ENCODE data around the gene POU2AF2. TPM values are rescaled to one million over a fixed set of nuclear protein-coding genes. Genes with fewer than 3 reads are reported as not detected.
"Not testable (repeated sequence)": the region's sequence is repeated elsewhere in the genome, so short reads cannot be mapped to it uniquely, and the experiment has no call there.

Gene POU2AF2
- total RNA-seq, 1 donor from 2014 or later, result not detected

GRCh38 chr11:111272420-111272819 lies 26.9 kb downstream of the POU2AF2 start:
- no peak overlapping the region for H3K4me3 ChIP-seq
- TF ChIP-seq CTCF (IDR thresholded peaks at IDR 0.05), result no peak
- no peaks in the 10 kb centered on the region for H3K27me3 ChIP-seq
- no peak for DNase-seq (ENCODE audit: low spot score in 2 of 2)
- no peaks in the 10 kb centered on the region for H3K36me3 ChIP-seq
- no peak overlapping the region for H3K27ac ChIP-seq
- H3K9me3 ChIP-seq, result no peaks in the 10 kb centered on the region
- intact Hi-C loops (cut with DNase I), result no loop called here
- H3K4me1 ChIP-seq, result no peaks in the 10 kb centered on the region

- H3K4me1 ChIP-seq, result no peaks in the 10 kb centered on the region
- DNase-seq (ENCODE audit: low spot score in 2 of 2), result no peak
- intact Hi-C loops (cut with DNase I), result loop anchor here (1.0 kb wide), 2 partner anchors 141 to 164 kb away; no protein-coding TSS in a partner anchor
- H3K27ac ChIP-seq, result no peak overlapping the region
- H3K9me3 ChIP-seq, result no peaks in the 10 kb centered on the region
- H3K4me3 ChIP-seq, result no peak overlapping the region
- H3K36me3 ChIP-seq, result no peaks in the 10 kb centered on the region
- H3K27me3 ChIP-seq, result no peaks in the 10 kb centered on the region
- no peak for TF ChIP-seq CTCF (IDR thresholded peaks at IDR 0.05)
Measured at GRCh38 chr11:111282562-111283075, 37.1 kb downstream of the POU2AF2 start.

- no peak for TF ChIP-seq CTCF (IDR thresholded peaks at IDR 0.05)
- no peaks in the 10 kb centered on the region for H3K9me3 ChIP-seq
- DNase-seq (ENCODE audit: low spot score in 2 of 2), result no peak
- no peak overlapping the region for H3K4me3 ChIP-seq
- intact Hi-C loops (cut with DNase I), result loop anchor here (1.0 to 2.0 kb wide), 3 partner anchors 15 to 162 kb away; partner anchors contain the start of gene POU2AF3
- H3K27ac ChIP-seq, result no peak overlapping the region
- H3K4me1 ChIP-seq, result no peaks in the 10 kb centered on the region
- no peaks in the 10 kb centered on the region for H3K36me3 ChIP-seq
- no peaks in the 10 kb centered on the region for H3K27me3 ChIP-seq
Measured at GRCh38 chr11:111283945-111284481, 38.5 kb downstream of the POU2AF2 start.

- intact Hi-C loops (cut with DNase I), result loop anchor here (2.0 kb wide), 1 partner anchor 13 kb away; the partner anchor contains the start of gene POU2AF3
- H3K9me3 ChIP-seq, result no peaks in the 10 kb centered on the region
- no peaks in the 10 kb centered on the region for H3K4me1 ChIP-seq
- DNase-seq (ENCODE audit: low spot score in 2 of 2), result no peak
- no peaks in the 10 kb centered on the region for H3K27me3 ChIP-seq
- no peak overlapping the region for H3K27ac ChIP-seq
- H3K36me3 ChIP-seq, result no peaks in the 10 kb centered on the region
- H3K4me3 ChIP-seq, result no peak overlapping the region
- no peak for TF ChIP-seq CTCF (IDR thresholded peaks at IDR 0.05)
Measured at GRCh38 chr11:111285189-111286091, 39.9 kb downstream of the POU2AF2 start.

GRCh38 chr11:111291764-111292163 lies 46.2 kb downstream of the POU2AF2 start:
- no peak for DNase-seq (ENCODE audit: low spot score in 2 of 2)
- Histone ChIP-seq H3K27ac (no peak overlapping the region), H3K9me3 (no peaks in the 10 kb centered on the region), H3K36me3 (no peaks in the 10 kb centered on the region), H3K4me3 (no peak overlapping the region), H3K4me1 (no peaks in the 10 kb centered on the region), H3K27me3 (no peaks in the 10 kb centered on the region)
- no peak for TF ChIP-seq CTCF (IDR thresholded peaks at IDR 0.05)
- intact Hi-C loops (cut with DNase I), result no loop called here

GRCh38 chr11:111292408-111292807 lies 46.9 kb downstream of the POU2AF2 start:
- H3K9me3 ChIP-seq; DNase-seq (ENCODE audit: low spot score in 2 of 2); intact Hi-C loops (cut with DNase I): not testable (repeated sequence)

More at GRCh38 chr11:111292408-111292807, 46.9 kb downstream of the POU2AF2 start:
- not testable (repeated sequence) for H3K27ac ChIP-seq, H3K4me3 ChIP-seq, H3K27me3 ChIP-seq, H3K36me3 ChIP-seq, H3K4me1 ChIP-seq
